ENCODE data around the gene GPR15LG.

Gene GPR15LG

GRCh38 chr10:84214046-84214572, 40.5 kb downstream of the GPR15LG start:
- Histone ChIP-seq H3K27ac (ENCODE audit: low read depth, low read length) (no peak overlapping the region), H3K27me3 (ENCODE audit: control insufficient read depth, insufficient read depth, low read length) (no peaks in the 10 kb centered on the region), H3K9ac (ENCODE audit: low read length) (no peak overlapping the region), H3K4me1 (ENCODE audit: control insufficient read depth, insufficient read depth, low read length) (no peaks in the 10 kb centered on the region), H3K4me3 (ENCODE audit: low read length) (no peak overlapping the region), H3K36me3 (ENCODE audit: control insufficient read depth, insufficient read depth, low read length) (no peaks in the 10 kb centered on the region)

DNA sequence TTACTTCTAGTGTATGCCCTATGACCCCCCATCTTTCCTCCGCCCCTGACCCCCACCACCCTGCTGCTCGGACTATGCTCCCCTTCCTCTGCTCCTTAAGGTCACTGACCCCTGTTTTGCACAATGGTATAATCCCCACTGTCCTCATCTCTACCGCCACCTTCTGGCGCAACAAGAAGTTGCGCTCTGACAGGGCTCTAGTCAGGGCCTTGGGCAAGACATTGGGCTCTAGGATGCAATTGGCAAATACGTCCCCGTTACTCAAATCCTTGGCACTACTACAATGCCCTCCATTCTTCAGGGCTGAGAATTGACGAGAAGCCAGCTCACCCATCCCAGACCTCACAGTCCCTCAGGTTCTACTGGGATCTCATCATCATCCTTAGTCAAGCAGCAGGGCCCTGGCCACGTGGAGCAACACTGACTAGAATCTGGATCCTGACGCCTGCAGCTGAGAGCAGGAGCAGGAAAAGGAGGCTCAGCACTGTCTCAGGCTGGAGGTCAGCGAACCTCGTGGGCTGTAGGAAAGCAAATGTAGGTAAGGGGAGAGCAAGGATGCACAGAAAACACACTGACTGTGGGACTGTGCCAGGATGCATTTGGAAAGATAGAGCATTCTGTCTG, 41.1 kb downstream of the GPR15LG start:
- H3K27me3 ChIP-seq (ENCODE audit: control insufficient read depth, insufficient read depth, low read length), result no peaks in the 10 kb centered on the region
- no peak overlapping the region for H3K4me3 ChIP-seq (ENCODE audit: low read length)
- no peaks in the 10 kb centered on the region for H3K36me3 ChIP-seq (ENCODE audit: control insufficient read depth, insufficient read depth, low read length)
- no peak overlapping the region for H3K9ac ChIP-seq (ENCODE audit: low read length)
- H3K4me1 ChIP-seq (ENCODE audit: control insufficient read depth, insufficient read depth, low read length), result no peaks in the 10 kb centered on the region
- H3K27ac ChIP-seq (ENCODE audit: low read depth, low read length), result no peak overlapping the region

DNA sequence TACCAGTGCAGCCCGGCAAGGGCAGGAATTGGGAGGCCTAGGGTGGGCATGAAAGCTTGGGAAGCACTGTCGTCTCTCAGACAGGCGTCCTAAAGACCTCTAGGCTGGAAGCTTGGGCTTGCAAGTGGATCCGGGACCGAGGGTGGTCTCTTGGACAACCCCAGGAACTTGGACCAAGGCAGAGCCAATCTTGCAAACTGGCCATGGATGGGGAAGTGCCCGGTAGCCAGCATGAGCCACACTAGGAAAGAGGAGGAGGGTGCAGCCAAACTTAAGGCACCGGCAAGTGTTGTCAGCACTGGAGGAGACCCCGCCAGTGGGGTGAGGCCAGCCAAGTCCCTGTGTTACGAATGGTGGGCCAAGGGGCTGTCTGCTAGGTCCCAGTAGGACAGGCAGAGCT, 43.2 kb downstream of the GPR15LG start:
- Histone ChIP-seq H3K4me3 (ENCODE audit: low read length) (no peak overlapping the region), H3K27me3 (ENCODE audit: control insufficient read depth, insufficient read depth, low read length) (no peaks in the 10 kb centered on the region), H3K27ac (ENCODE audit: low read depth, low read length) (no peak overlapping the region), H3K9ac (ENCODE audit: low read length) (no peak overlapping the region), H3K4me1 (ENCODE audit: control insufficient read depth, insufficient read depth, low read length) (no peaks in the 10 kb centered on the region), H3K36me3 (ENCODE audit: control insufficient read depth, insufficient read depth, low read length) (no peaks in the 10 kb centered on the region)

DNA sequence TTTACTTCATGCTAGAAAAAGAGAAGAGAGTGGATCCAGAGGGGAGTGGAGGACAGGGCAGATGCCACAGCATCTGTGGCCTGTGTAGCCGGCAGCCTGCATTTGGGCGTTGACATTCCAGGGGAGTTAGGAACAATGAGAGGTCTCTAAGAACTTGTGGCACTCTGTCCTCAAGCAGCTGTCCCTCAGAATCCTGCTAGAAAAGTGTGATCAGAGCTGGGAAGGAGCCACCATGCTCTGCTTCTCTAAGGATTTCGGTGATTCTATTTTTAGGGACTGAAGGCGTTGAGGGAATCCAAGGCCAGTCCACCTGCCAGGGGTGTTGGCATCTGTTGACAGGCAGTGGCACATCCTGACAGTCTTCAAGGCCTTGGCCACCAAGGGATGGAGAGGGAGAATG, 44.1 kb downstream of the GPR15LG start:
- Histone ChIP-seq H3K36me3 (ENCODE audit: control insufficient read depth, insufficient read depth, low read length) (no peaks in the 10 kb centered on the region), H3K9ac (ENCODE audit: low read length) (no peak overlapping the region), H3K4me1 (ENCODE audit: control insufficient read depth, insufficient read depth, low read length) (no peaks in the 10 kb centered on the region), H3K27me3 (ENCODE audit: control insufficient read depth, insufficient read depth, low read length) (no peaks in the 10 kb centered on the region), H3K4me3 (ENCODE audit: low read length) (no peak overlapping the region), H3K27ac (ENCODE audit: low read depth, low read length) (no peak overlapping the region)

DNA sequence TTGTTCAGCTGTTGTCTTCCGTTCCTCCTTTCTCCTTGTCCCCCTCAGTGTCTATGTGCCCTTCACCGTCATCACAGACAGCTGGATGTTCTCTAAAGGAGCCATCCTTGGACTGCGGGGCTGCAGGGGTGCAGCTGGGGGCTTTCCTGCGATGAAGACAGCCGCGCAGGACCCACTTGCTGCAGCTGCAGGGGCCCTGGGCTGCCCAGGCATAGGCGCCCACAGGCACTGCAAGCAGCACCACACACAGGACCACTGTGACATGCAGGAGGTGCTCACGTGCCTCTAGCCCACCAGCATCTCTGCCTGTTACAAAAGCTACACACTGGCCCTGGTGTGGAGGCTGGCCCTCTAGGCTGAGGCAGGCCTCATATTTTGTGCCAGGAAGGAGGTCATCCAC, 48.3 kb downstream of the GPR15LG start:
- Histone ChIP-seq H3K9ac (ENCODE audit: low read length) (no peak overlapping the region), H3K27ac (ENCODE audit: low read depth, low read length) (no peak overlapping the region), H3K4me1 (ENCODE audit: control insufficient read depth, insufficient read depth, low read length) (no peaks in the 10 kb centered on the region), H3K27me3 (ENCODE audit: control insufficient read depth, insufficient read depth, low read length) (no peaks in the 10 kb centered on the region), H3K4me3 (ENCODE audit: low read length) (no peak overlapping the region), H3K36me3 (ENCODE audit: control insufficient read depth, insufficient read depth, low read length) (no peaks in the 10 kb centered on the region)

- Histone ChIP-seq H3K9ac (ENCODE audit: low read length) (no peak overlapping the region), H3K27ac (ENCODE audit: low read depth, low read length) (no peak overlapping the region), H3K4me3 (ENCODE audit: low read length) (no peak overlapping the region), H3K4me1 (ENCODE audit: control insufficient read depth, insufficient read depth, low read length) (no peaks in the 10 kb centered on the region), H3K36me3 (ENCODE audit: control insufficient read depth, insufficient read depth, low read length) (no peaks in the 10 kb centered on the region), H3K27me3 (ENCODE audit: control insufficient read depth, insufficient read depth, low read length) (no peaks in the 10 kb centered on the region)
These were observed 50.9 kb downstream of the GPR15LG start for GRCh38 chr10:84224411-84225028.

DNA sequence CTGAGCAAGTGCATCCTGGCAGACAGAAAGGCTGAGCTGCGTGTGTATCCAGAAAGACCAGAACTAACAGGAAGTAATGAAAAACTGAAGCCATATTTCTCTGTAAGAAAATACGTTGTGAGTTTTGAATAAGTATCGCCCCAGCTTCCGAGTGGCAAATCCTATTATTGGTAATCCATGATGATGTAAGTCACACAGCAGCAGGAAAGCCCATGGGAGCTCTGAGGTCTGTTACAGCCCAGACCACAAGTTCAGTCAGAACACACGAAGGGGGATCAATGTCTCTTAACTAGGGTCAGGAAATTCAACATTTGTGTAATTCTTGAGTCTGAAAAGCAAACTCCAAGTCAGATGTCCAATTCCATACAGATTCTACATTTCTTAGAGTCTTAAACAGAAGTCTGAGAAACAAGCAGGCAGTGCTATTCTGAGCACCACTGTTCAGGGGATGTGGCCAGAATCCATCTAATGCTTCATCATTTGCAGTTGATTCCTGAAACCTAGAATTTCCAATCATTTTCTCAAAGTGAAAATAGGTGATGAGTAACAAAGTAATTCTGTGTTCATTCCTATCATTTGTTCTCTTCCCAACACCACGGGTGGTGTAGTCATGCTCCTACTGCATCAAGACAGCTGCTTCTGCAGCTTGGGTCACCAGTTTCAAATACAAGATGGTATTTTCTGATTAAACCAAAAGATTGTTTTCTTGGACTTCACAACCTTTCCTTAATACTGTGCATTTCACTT, 52.0 kb downstream of the GPR15LG start, which contains the start of gene LRIT2:
Gene LRIT2, minus strand, starts transcription at position 118 of the 747 bp plus-strand sequence. Its CDS starts 24 bp downstream, at position 94.
- Histone ChIP-seq H3K36me3 (ENCODE audit: control insufficient read depth, insufficient read depth, low read length) (no peaks in the 10 kb centered on the region), H3K4me1 (ENCODE audit: control insufficient read depth, insufficient read depth, low read length) (no peaks in the 10 kb centered on the region), H3K27ac (ENCODE audit: low read depth, low read length) (no peak within 1 kb of the TSS), H3K4me3 (ENCODE audit: low read length) (no peak within 1 kb of the TSS), H3K27me3 (ENCODE audit: control insufficient read depth, insufficient read depth, low read length) (no peaks in the 10 kb centered on the region), H3K9ac (ENCODE audit: low read length) (no peak within 1 kb of the TSS)

DNA sequence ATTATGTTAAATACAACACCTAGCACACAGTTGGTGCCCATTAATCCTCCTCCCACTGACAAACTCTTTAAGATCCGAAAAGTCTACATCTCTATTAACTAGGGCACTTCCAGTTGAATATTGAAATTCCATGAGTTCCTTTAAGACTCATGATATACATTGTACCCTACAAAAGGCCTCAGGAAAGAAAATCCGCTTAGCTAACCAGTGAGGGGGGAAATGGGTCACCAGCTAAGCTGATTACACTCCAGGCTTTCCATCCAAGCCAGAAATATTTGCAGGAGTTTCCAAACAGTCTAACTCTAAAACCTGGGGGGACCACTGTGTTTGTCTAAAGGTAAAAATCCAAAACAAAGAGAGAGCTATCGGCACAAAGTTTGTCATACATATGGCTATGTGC, 53.0 kb downstream of the GPR15LG start:
- no peak overlapping the region for H3K4me3 ChIP-seq (ENCODE audit: low read length)
- H3K36me3 ChIP-seq (ENCODE audit: control insufficient read depth, insufficient read depth, low read length), result no peaks in the 10 kb centered on the region
- H3K4me1 ChIP-seq (ENCODE audit: control insufficient read depth, insufficient read depth, low read length), result no peaks in the 10 kb centered on the region
- H3K27ac ChIP-seq (ENCODE audit: low read depth, low read length), result no peak overlapping the region
- H3K27me3 ChIP-seq (ENCODE audit: control insufficient read depth, insufficient read depth, low read length), result no peaks in the 10 kb centered on the region
- H3K9ac ChIP-seq (ENCODE audit: low read length), result no peak overlapping the region

DNA sequence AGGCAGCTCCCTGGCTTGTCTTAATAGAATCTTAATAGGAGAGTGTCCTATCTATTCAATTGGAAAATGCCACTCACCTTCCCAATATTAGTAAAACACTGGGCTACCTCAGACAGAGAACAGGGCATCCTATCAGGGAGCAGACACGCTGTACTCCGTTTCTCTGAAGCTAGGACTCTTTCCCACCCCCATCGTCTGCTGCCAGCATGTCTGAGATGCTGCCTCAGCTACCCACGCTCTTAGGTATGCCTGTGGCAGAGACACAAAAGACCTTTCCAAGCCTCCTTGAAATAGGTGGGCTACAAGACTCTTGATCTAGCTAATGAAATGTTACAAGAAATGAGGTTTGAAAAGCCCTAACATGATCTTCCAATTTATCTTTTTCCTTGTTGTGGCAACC, 54.2 kb downstream of the GPR15LG start:
- H3K27ac ChIP-seq (ENCODE audit: low read depth, low read length), result no peak overlapping the region
- no peak overlapping the region for H3K4me3 ChIP-seq (ENCODE audit: low read length)
- no peaks in the 10 kb centered on the region for H3K27me3 ChIP-seq (ENCODE audit: control insufficient read depth, insufficient read depth, low read length)
- no peaks in the 10 kb centered on the region for H3K4me1 ChIP-seq (ENCODE audit: control insufficient read depth, insufficient read depth, low read length)
- no peaks in the 10 kb centered on the region for H3K36me3 ChIP-seq (ENCODE audit: control insufficient read depth, insufficient read depth, low read length)
- no peak overlapping the region for H3K9ac ChIP-seq (ENCODE audit: low read length)

- Histone ChIP-seq H3K4me1 (ENCODE audit: control insufficient read depth, insufficient read depth, low read length) (no peaks in the 10 kb centered on the region), H3K36me3 (ENCODE audit: control insufficient read depth, insufficient read depth, low read length) (no peaks in the 10 kb centered on the region), H3K4me3 (ENCODE audit: low read length) (no peak overlapping the region), H3K27ac (ENCODE audit: low read depth, low read length) (no peak overlapping the region), H3K9ac (ENCODE audit: low read length) (no peak overlapping the region), H3K27me3 (ENCODE audit: control insufficient read depth, insufficient read depth, low read length) (no peaks in the 10 kb centered on the region)
These were observed 56.8 kb downstream of the GPR15LG start for GRCh38 chr10:84230359-84230758.

DNA sequence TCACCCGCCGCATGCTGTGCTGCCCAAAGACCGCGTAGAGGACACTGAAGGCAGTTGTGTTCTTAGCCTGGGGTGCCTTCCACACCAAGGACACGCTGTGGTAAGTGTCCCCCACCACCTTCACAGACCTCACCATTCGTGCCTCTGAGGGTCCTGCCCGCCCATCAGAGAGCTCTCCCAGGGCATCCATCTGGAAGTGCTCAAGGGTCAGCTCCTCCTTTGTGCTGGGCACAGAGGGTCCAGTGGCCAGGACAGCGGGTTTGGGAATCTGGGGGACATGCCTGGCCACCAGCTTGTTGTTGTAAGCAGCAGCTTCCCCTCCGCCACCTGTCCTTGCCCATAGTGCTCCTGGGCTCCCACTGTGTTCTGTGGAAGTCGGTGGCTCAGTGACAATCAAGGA, 58.8 kb downstream of the GPR15LG start:
- no peaks in the 10 kb centered on the region for H3K4me1 ChIP-seq (ENCODE audit: control insufficient read depth, insufficient read depth, low read length)
- H3K27ac ChIP-seq (ENCODE audit: low read depth, low read length), result no peak overlapping the region
- no peaks in the 10 kb centered on the region for H3K27me3 ChIP-seq (ENCODE audit: control insufficient read depth, insufficient read depth, low read length)
- no peak overlapping the region for H3K9ac ChIP-seq (ENCODE audit: low read length)
- H3K36me3 ChIP-seq (ENCODE audit: control insufficient read depth, insufficient read depth, low read length), result no peaks in the 10 kb centered on the region
- H3K4me3 ChIP-seq (ENCODE audit: low read length), result no peak overlapping the region

- no peak overlapping the region for H3K27ac ChIP-seq (ENCODE audit: low read depth, low read length)
- H3K27me3 ChIP-seq (ENCODE audit: control insufficient read depth, insufficient read depth, low read length), result no peaks in the 10 kb centered on the region
- H3K4me1 ChIP-seq (ENCODE audit: control insufficient read depth, insufficient read depth, low read length), result no peaks in the 10 kb centered on the region
- H3K4me3 ChIP-seq (ENCODE audit: low read length), result no peak overlapping the region
- no peaks in the 10 kb centered on the region for H3K36me3 ChIP-seq (ENCODE audit: control insufficient read depth, insufficient read depth, low read length)
- H3K9ac ChIP-seq (ENCODE audit: low read length), result no peak overlapping the region
These were observed 60.3 kb downstream of the GPR15LG start for GRCh38 chr10:84233940-84234339.

All from rectal smooth muscle tissue (tissue), 1 donor.